Activated naive CD4-positive, alpha-beta T cell treated with anti-CD3 and anti-CD28 coated beads for 36 hours (primary cell): ENCODE data around the gene EHMT1. TPM values are rescaled to one million over a fixed set of nuclear protein-coding genes. Genes with fewer than 3 reads are reported as not detected.
"Not testable (repeated sequence)": the region's sequence is repeated elsewhere in the genome, so short reads cannot be mapped to it uniquely, and the experiment has no call there.

Experiments used
- CTCF ChIA-PET: fragments of 350-600 bp; sonication (Branson Sonifier 250); formaldehyde crosslinking; loops from one replicate; lab custom pipeline; 2021; ENCODE audit warnings: antibody characterized with exemption; lab: Charles Lee
- DNase-seq: peaks from one replicate; pipeline ENCODE4 v3.0.0-alpha.2; 2020
- H3K27ac Mint-ChIP-seq: one replicate; pipeline ENCODE4 v1.8.0; 2021; ENCODE audit warnings: mild to moderate bottlenecking, mixed read lengths
- H3K27me3 Mint-ChIP-seq: one replicate; pipeline ENCODE4 v1.8.0; 2021; ENCODE audit warnings: low read depth, mixed read lengths
- H3K36me3 Mint-ChIP-seq: one replicate; pipeline ENCODE4 v1.8.0; 2021; ENCODE audit warnings: low read depth, mixed read lengths
- H3K4me1 Mint-ChIP-seq: one replicate; pipeline ENCODE4 v1.8.0; 2021; ENCODE audit warnings: low read depth, mixed read lengths
- H3K4me3 Mint-ChIP-seq: one replicate; pipeline ENCODE4 v1.8.0; 2021; ENCODE audit warnings: mild to moderate bottlenecking, moderate library complexity, mixed read lengths
- H3K9me3 Mint-ChIP-seq: one replicate; pipeline ENCODE4 v1.8.0; 2021; ENCODE audit warnings: mixed read lengths
- intact Hi-C: fragments of 100-400 bp; cut with micrococcal nuclease; formaldehyde crosslinking; loops from one replicate; pipeline ENCODE4 v1.15.1; 2023
- total RNA-seq, 2 experiments: library from RNA; stranded (reverse); gene quantifications; one replicate each; pipeline ENCODE4 v1.2.3, GENCODE V29; 2021

The EHMT1 gene
- total RNA-seq, 2 experiments from 2014 or later: 57.9 to 59.0 TPM

DNA sequence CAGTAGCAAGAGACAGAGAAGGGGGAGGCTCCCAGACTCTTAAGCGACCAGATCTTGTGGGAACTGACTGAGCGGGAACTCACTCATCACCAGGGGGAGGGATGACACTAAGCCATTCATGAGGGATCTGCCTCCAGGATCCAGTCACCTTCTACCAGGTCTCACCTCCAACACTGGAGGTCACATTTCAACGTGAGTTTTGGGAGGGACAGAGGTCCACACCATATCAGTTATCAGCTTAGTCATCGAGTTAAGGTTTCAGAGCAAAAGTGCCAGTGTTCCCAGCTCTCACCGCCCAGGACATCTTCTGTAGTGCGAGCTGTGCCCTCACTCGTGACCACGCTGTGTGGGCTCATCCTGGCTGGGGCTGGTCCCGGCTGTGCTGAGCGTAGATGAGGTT lies 160.1 kb downstream of the EHMT1 start:
- intact Hi-C loops: no loop called here
- no peak for DNase-seq
- no peak overlapping the region for H3K4me3 Mint-ChIP-seq
- H3K4me1 Mint-ChIP-seq: no peaks in the 10 kb centered on the region
- H3K36me3 Mint-ChIP-seq: peaks cover 31% of the 10 kb centered on the region
- H3K27ac Mint-ChIP-seq: no peak overlapping the region
- no peaks in the 10 kb centered on the region for H3K9me3 Mint-ChIP-seq
- CTCF ChIA-PET: interaction anchor here (0.7 kb wide), 1 partner anchor 8 kb away, joined by 3 read pairs; no protein-coding TSS in a partner anchor
- no peaks in the 10 kb centered on the region for H3K27me3 Mint-ChIP-seq

DNA sequence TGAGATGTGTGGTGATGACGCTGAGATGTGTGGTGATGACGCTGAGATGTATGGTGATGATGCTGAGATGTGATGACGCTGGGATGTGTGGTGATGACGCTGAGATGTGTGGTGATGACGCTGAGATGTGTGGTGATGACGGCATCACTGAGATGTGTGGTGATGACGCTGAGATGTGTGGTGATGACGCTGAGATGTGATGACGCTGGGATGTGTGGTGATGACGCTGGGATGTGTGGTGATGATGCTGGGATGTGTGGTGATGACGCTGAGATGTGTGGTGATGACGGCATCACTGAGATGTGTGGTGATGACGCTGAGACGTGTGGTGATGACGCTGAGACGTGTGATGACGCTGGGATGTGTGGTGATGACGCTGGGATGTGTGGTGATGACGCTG lies 161.2 kb downstream of the EHMT1 start:
- CTCF ChIA-PET, H3K27me3 Mint-ChIP-seq, H3K4me1 Mint-ChIP-seq, H3K27ac Mint-ChIP-seq, DNase-seq, H3K9me3 Mint-ChIP-seq, H3K4me3 Mint-ChIP-seq: not testable (repeated sequence)
- H3K36me3 Mint-ChIP-seq: peaks cover 36% of the 10 kb centered on the region
- intact Hi-C loops: loop anchor here (5.0 kb wide), 1 partner anchor 108 kb away; no protein-coding TSS in a partner anchor

DNA sequence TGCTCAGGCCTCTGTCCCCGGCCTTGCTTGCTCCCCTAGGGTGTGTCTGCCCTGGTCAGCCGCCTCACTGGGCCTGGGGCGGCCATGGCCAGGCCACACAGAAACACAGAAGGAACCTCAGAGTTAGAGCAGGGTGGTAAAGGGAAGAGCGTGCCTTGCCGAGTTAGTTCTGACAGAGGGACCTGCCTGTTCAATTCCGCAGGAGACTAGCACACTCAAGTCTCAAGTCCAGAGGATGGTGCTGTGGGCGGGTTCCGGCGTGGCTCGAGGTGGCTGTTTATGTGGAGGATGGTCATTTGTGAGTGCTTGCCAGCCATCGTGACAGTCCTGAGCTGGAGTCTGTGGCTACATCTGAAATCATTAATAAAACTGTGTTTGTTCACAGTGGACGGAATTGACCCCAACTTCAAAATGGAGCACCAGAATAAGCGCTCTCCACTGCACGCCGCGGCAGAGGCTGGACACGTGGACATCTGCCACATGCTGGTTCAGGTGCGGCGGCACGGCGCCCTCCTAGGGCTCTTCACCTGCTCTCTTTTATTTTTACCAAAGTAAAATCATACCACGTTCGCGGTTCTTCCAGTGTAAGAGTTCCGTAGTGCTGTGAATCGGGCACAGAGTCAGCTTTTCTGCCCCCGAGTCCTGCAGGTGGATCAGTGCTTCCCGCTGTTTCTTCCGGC lies 163.2 kb downstream of the EHMT1 start:
- CTCF ChIA-PET: no interaction called here
- Mint-ChIP-seq H3K27me3 (no peaks in the 10 kb centered on the region), H3K27ac (no peak overlapping the region), H3K4me1 (peaks cover 2% of the 10 kb centered on the region), H3K36me3 (peaks cover 33% of the 10 kb centered on the region), H3K9me3 (no peaks in the 10 kb centered on the region), H3K4me3 (no peak overlapping the region)
- DNase-seq: no peak
- intact Hi-C loops: loop anchor here (5.0 kb wide), 1 partner anchor 110 kb away; no protein-coding TSS in a partner anchor

DNA sequence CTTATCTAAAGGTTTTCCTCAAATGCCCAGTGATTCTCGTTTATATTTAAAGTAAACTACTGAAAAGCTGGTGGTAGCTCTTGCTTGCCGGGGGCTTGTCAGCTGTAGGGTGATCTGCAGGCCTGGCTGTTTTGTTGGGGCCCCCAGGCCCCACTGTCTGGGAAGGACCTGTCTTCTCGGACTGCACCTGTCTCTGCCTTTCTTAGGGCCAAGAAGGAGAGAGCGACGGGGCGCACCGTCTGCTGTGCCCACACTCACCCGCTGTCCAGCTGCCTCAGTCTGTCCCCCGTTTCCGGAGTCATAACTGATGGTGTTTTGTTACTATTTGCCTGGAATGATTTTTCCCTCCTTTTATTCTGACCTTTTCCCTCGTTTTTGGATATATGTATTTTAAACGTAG lies 164.7 kb downstream of the EHMT1 start:
- no peak for DNase-seq
- no peaks in the 10 kb centered on the region for H3K9me3 Mint-ChIP-seq
- H3K4me3 Mint-ChIP-seq: no peak overlapping the region
- CTCF ChIA-PET: no interaction called here
- peaks cover 28% of the 10 kb centered on the region for H3K36me3 Mint-ChIP-seq
- no peak overlapping the region for H3K27ac Mint-ChIP-seq
- intact Hi-C loops: loop anchor here (5.0 kb wide), 1 partner anchor 111 kb away; no protein-coding TSS in a partner anchor
- H3K27me3 Mint-ChIP-seq: no peaks in the 10 kb centered on the region
- peaks cover 2% of the 10 kb centered on the region for H3K4me1 Mint-ChIP-seq

DNA sequence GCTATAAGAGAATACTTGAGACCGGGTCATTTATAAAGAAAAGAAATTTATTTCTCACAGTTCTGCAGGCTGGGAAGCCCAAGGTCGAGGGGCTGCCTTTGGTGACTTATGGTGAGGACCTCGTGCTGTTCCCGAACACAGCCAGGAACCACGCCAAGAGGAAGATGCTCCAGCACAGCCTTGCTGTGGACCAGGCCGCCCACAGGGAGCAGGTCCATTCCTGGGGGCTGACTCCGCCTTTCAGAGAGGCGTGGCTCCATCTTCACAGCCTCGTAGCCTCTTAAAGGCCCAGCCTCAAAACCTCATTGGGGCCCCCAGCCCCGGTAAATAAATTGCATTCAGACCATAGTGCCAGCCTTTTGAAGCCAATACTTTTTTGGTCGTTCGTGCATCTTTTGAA lies 165.2 kb downstream of the EHMT1 start:
- no peak overlapping the region for H3K27ac Mint-ChIP-seq
- no peaks in the 10 kb centered on the region for H3K27me3 Mint-ChIP-seq
- peaks cover 2% of the 10 kb centered on the region for H3K4me1 Mint-ChIP-seq
- peaks cover 23% of the 10 kb centered on the region for H3K36me3 Mint-ChIP-seq
- CTCF ChIA-PET: no interaction called here
- H3K9me3 Mint-ChIP-seq: no peaks in the 10 kb centered on the region
- intact Hi-C loops: loop anchor here (5.0 kb wide), 1 partner anchor 112 kb away; no protein-coding TSS in a partner anchor
- DNase-seq: no peak
- no peak overlapping the region for H3K4me3 Mint-ChIP-seq

DNA sequence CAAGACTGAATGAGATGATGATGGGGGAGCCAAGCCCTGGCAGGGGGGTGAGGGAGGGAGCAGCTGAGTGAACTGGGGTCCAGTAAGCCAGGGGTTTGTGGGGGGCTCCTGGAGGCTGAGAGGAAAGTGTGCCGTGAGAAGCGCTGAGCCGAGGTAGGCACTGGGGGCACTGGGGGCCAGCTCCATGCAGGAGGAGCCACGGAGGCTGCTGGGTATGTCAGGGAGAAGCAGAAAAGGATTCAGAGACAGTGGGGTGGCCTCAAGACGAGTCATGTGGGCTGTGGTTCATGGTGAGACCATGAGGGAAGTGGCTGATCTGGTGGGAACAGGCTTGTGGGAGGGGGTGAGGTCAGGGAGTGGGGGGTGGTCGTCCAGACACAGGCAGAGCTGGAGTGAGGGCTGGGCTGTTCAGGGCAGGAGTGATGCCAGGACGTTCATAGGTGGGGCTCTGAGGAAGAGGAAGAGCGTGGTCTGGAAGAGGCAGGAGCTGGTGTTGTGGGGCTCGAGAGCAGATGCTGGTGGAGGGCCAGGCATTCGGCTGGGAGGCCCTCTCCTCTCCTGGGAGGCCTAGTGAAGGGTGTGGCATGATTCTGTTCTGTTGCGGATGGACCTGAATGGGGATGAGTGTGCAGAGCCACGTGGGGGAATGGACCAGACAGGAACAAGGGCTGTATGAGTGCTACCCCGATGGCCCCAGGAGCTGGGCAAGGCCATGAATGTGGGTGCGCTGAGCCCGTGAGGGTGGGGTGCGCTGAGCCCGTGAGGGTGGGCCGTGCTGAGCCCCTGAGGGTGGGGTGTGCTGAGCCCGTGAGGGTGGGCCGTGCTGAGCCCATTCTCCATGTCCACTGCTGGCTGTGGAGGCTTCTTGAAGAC lies 166.1 kb downstream of the EHMT1 start:
- Mint-ChIP-seq H3K9me3 (no peaks in the 10 kb centered on the region), H3K4me1 (peaks cover 2% of the 10 kb centered on the region), H3K27me3 (no peaks in the 10 kb centered on the region), H3K27ac (no peak overlapping the region), H3K36me3 (peaks cover 22% of the 10 kb centered on the region), H3K4me3 (no peak overlapping the region)
- no peak for DNase-seq
- CTCF ChIA-PET: interaction anchor here (0.9 kb wide), 1 partner anchor 112 kb away, joined by 3 read pairs; no protein-coding TSS in a partner anchor
- intact Hi-C loops: loop anchor here (5.0 kb wide), 1 partner anchor 113 kb away; no protein-coding TSS in a partner anchor

DNA sequence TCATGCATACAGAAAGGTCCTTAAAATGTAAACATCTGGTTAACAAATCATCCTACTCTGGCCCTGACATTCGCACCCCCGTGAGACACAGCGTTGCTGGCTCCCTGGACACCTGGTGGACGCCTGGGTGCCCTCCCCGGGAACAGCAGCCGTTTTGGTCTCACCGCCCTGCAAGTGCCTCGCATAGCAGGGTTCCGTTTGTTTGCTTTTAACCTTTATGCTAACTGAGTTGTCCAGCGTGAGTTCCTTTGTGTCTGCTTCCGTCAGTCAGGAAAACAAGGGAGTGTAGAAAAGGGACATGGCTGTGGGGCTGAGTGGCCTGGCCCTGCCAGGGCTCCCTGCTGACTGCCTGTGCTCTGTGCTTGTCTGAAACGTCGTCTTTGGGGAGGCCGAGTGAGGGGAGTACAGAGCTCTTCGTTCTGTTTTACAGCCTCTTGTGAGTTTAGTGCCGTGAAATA lies 166.9 kb downstream of the EHMT1 start:
- intact Hi-C loops: no loop called here
- DNase-seq: no peak
- no peaks in the 10 kb centered on the region for H3K9me3 Mint-ChIP-seq
- peaks cover 2% of the 10 kb centered on the region for H3K4me1 Mint-ChIP-seq
- no peaks in the 10 kb centered on the region for H3K27me3 Mint-ChIP-seq
- CTCF ChIA-PET: interaction anchor here (0.9 kb wide), 1 partner anchor 113 kb away, joined by 3 read pairs; no protein-coding TSS in a partner anchor
- no peak overlapping the region for H3K27ac Mint-ChIP-seq
- H3K4me3 Mint-ChIP-seq: no peak overlapping the region
- peaks cover 23% of the 10 kb centered on the region for H3K36me3 Mint-ChIP-seq

DNA sequence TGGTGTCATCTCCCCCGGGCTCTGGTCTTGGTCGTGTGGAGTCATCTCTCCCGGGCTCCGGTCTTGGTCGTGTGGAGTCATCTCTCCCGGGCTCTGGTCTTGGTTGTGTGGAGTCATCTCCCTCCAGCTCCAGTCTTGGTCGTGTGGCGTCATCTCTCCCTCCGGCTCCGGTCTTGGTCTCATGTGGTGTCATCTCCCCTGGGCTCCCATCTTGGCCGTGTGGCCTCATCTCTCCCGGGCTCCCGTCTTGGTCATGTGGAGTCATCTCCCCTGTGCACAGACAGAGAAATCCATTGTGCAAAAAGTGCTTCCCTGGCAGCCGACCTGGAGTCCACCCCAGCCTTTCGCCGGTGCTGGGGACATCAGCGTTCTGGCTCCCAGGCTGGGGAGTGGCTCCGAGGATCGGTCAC lies 167.7 kb downstream of the EHMT1 start:
- no peaks in the 10 kb centered on the region for H3K27me3 Mint-ChIP-seq
- H3K4me1 Mint-ChIP-seq: peaks cover 2% of the 10 kb centered on the region
- H3K4me3 Mint-ChIP-seq: no peak overlapping the region
- peaks cover 27% of the 10 kb centered on the region for H3K36me3 Mint-ChIP-seq
- CTCF ChIA-PET: no interaction called here
- intact Hi-C loops: no loop called here
- H3K9me3 Mint-ChIP-seq: no peaks in the 10 kb centered on the region
- no peak for DNase-seq
- no peak overlapping the region for H3K27ac Mint-ChIP-seq

DNA sequence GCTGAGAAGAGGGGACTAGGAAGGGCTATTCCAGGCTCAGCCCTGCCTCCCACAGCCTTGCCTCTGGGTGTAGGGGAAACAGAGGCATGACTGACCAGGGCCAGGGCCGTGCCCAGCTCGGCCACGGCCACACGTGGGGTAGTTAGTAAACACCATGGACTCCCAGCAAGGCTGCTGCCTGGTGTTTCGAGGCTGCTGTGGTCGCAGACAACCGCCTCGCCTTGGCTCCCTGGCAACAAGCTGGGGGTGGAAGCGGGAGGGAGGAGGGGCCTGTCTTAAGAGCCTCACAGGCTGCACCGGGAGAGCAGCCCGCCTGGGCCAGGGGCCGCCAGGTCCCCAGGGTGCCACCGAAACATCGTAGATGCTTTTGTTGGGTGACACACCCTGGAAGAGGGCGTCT lies 168.6 kb downstream of the EHMT1 start:
- no peak for DNase-seq
- Mint-ChIP-seq H3K9me3 (no peaks in the 10 kb centered on the region), H3K27ac (no peak overlapping the region), H3K27me3 (no peaks in the 10 kb centered on the region), H3K4me3 (no peak overlapping the region), H3K36me3 (peaks cover 25% of the 10 kb centered on the region), H3K4me1 (peaks cover 2% of the 10 kb centered on the region)
- CTCF ChIA-PET: no interaction called here
- intact Hi-C loops: no loop called here

DNA sequence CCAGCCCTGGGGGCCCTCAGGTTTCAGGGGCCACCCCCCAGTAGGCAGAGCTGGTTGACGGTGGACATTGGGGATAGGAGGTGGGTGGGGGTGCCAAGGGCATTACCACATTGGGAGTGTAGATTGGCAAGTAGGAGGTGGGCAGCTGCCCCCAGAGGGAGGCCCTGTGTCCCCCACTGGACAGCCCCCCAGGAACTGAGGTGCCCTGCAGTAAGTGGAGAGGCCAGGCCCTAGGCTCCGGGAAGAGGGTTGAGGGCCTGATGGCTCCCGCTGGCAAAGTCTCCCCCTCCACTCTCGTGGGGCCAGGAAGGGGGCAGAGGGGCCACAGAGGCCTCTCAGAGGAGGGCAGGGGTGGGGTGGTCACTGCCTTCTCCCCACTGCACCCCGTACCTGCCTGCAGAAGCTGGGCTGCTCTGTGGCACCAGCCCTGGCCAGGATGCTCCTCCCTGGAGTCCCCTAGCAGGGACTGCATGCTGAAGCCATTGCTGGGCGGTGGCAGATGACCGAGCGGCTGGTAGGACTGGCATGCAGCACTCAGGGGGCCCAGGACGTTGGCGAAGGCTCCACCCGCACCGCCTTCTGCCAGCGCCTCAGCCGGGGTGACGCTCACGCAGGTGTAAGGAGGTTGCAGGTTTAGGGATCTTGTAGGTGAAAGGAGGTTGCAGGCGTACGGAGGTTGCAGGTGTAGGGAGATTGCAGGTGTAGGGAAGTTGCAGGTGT lies 169.1 kb downstream of the EHMT1 start:
- no peak overlapping the region for H3K27ac Mint-ChIP-seq
- intact Hi-C loops: no loop called here

DNA sequence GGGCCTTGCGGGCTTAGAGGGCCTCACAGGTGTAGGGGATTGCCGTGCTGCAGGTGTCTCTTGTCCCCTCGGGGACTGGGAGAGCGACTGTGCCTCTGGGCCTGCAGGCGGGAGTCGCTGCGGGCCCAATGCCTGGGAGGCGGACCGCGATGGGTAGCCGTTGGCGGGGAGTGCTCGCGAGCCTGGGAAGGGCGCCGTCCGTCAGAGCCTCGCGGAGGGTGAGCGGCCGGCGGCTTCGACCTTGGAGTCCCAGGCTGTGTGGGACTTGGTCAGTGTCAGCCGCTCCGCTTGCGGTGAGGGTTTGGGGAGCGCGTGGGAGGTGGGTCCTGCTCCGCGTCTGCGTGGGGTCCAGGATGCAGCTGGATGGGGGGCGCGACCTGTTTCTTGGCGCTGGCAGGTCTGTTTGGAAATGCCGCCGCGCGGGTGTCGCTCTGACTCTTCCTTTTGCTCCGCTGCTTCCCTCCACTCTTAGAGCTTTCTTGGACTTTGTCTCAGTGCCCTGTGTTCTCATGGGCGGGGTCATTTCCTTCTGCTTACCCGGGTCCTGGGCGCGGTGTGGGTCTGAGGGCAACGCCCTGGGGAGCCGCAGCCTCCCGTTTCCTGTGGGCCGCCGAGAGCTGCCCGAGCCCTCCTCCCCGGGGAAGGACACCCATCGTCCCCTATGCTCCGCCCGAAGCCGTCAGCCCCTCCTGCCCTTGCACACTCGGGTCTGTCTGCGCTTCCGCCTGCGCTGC lies 169.9 kb downstream of the EHMT1 start:
- DNase-seq: no peak
- intact Hi-C loops: no loop called here
- Mint-ChIP-seq H3K9me3 (no peaks in the 10 kb centered on the region), H3K27me3 (no peaks in the 10 kb centered on the region), H3K36me3 (peaks cover 25% of the 10 kb centered on the region), H3K27ac (no peak overlapping the region), H3K4me1 (peaks cover 2% of the 10 kb centered on the region), H3K4me3 (no peak overlapping the region)
- CTCF ChIA-PET: interaction anchor here (0.9 kb wide), 1 partner anchor 116 kb away, joined by 4 read pairs; no protein-coding TSS in a partner anchor

More for the DNA sequence above, 169.1 kb downstream of the EHMT1 start:
- H3K4me1 Mint-ChIP-seq: peaks cover 2% of the 10 kb centered on the region
- H3K4me3 Mint-ChIP-seq: no peak overlapping the region
- H3K27me3 Mint-ChIP-seq: no peaks in the 10 kb centered on the region
- CTCF ChIA-PET: no interaction called here
- DNase-seq: no peak
- peaks cover 22% of the 10 kb centered on the region for H3K36me3 Mint-ChIP-seq
- H3K9me3 Mint-ChIP-seq: no peaks in the 10 kb centered on the region
